HG03039 (cell line): ENCODE measurements around the gene MSI2.

Source experiments
- ATAC-seq: cut with Tn5 transposase; IDR thresholded peaks from one replicate; pipeline ENCODE4 v1.9.1; 2021; ENCODE audit warnings: mild to moderate bottlenecking, moderate library complexity; ENCODE audit not compliant: unreplicated experiment

MSI2 gene

GRCh38 chr17:57448759-57449283 is 192.5 kb downstream of the MSI2 start:
- ATAC-seq: no peak

- ATAC-seq: no peak
These were observed 194.9 kb downstream of the MSI2 start for GRCh38 chr17:57451191-57451590.

GRCh38 chr17:57451643-57452042 is 195.3 kb downstream of the MSI2 start:
- no peak for ATAC-seq

- no peak for ATAC-seq
These were observed 197.6 kb downstream of the MSI2 start for GRCh38 chr17:57453841-57454425.

GRCh38 chr17:57454729-57455062 is 198.4 kb downstream of the MSI2 start:
- no peak for ATAC-seq

- peak; percentile 62 for ATAC-seq
These were observed 199.0 kb downstream of the MSI2 start for GRCh38 chr17:57455063-57455914.

GRCh38 chr17:57456622-57457021 is 200.3 kb downstream of the MSI2 start:
- no peak for ATAC-seq

- no peak for ATAC-seq
These were observed 200.9 kb downstream of the MSI2 start for GRCh38 chr17:57457188-57457587.

- ATAC-seq: no peak
These were observed 202.5 kb downstream of the MSI2 start for GRCh38 chr17:57458718-57459285.

GRCh38 chr17:57459286-57459915 is 203.1 kb downstream of the MSI2 start:
- ATAC-seq: no peak

GRCh38 chr17:57461082-57461481 is 204.8 kb downstream of the MSI2 start:
- ATAC-seq: no peak

GRCh38 chr17:57462007-57462579 is 205.8 kb downstream of the MSI2 start:
- ATAC-seq: no peak

GRCh38 chr17:57463103-57463885 is 207.0 kb downstream of the MSI2 start:
- peak; percentile 86 for ATAC-seq

GRCh38 chr17:57464191-57464864 is 208.0 kb downstream of the MSI2 start:
- ATAC-seq: no peak

GRCh38 chr17:57465610-57466009 is 209.3 kb downstream of the MSI2 start:
- no peak for ATAC-seq

GRCh38 chr17:57466017-57466471 is 209.7 kb downstream of the MSI2 start:
- no peak for ATAC-seq

- no peak for ATAC-seq
These were observed 210.2 kb downstream of the MSI2 start for GRCh38 chr17:57466521-57466920.

GRCh38 chr17:57467226-57467625 is 210.9 kb downstream of the MSI2 start:
- ATAC-seq: no peak

GRCh38 chr17:57467801-57468200 is 211.5 kb downstream of the MSI2 start:
- ATAC-seq: no peak
